GM19240 (cell line): ENCODE measurements around the gene CIDEA.
"Not testable (repeated sequence)": the region's sequence is repeated elsewhere in the genome, so short reads cannot be mapped to it uniquely, and the experiment has no call there.

Experiments
- DNase-seq: peaks from one replicate; pipeline ENCODE4 v3.0.0; 2011; ENCODE audit warnings: low spot score; ENCODE audit not compliant: insufficient read length

The CIDEA gene, protein sequence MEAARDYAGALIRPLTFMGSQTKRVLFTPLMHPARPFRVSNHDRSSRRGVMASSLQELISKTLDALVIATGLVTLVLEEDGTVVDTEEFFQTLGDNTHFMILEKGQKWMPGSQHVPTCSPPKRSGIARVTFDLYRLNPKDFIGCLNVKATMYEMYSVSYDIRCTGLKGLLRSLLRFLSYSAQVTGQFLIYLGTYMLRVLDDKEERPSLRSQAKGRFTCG

DNA sequence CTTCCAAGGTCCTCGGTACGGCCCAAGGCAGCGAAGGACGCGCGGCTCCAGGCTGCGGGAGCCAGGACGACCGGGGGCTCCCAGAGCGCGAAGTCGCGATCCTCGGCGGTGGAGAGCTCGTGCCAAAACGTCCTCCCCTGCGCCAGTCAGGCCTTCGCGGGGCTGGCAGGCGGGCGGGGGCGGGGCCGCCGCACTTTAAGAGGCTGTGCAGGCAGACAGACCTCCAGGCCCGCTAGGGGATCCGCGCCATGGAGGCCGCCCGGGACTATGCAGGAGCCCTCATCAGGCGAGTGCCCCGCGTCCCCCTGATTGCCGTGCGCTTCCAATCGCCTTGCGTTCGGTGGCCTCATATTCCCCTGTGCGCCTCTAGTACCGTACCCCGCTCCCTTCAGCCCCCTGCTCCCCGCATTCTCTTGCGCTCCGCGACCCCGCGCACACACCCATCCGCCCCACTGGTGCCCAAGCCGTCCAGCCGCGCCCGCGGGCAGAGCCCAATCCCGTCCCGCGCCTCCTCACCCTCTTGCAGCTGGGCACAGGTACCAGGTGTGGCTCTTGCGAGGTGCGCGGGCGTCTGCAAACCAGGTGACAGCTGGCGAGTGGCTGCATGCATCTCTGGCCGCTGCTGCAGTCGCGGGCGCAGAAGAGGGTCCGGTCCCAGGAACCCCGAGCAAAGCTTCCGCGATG is at the start of gene CIDEA:
TSS of gene CIDEA (plus strand) at position 226 of the 684 bp plus-strand sequence. CDS start at position 249, 23 bp downstream.
- DNase-seq: no peak

DNA sequence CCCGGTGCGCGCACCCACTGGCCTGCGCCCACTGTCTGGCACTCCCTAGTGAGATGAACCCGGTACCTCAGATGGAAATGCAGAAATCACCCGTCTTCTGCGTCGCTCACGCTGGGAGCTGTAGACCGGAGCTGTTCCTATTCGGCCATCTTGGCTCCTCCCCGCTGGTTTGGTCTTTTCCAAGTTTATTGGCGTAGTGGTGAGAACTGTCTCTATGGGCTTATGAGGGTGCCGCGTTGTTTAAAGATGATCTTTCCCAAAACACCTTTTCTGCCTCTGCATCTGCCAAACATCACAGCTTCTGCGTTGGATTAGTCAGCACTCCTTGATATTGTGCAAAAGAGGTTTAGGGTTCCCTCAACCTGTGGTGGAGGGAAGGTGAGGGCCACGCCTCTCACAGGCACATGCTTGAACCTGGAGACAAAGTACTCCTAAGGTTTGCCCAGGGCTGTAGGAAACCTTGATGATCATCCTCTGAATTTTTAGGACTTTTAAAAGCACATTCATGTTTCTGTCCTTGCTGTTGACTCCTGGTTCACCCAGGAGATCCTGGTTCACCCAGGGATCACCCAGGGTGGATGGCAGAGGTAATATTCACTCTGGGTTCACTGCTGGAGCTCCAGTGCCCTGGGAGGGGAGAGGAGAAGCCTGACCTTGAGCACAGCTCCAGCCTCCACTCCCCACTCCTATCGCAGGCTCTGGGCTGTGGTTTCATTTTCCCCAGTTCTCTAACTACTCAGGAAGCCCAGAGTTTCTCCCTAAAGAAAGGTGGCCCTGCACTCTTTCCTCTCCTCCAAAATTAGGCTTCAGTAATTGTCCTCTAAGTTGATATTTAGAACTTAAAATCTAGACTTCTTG is 45.6 kb upstream of the CIDEA start:
- DNase-seq: not testable (repeated sequence)

DNA sequence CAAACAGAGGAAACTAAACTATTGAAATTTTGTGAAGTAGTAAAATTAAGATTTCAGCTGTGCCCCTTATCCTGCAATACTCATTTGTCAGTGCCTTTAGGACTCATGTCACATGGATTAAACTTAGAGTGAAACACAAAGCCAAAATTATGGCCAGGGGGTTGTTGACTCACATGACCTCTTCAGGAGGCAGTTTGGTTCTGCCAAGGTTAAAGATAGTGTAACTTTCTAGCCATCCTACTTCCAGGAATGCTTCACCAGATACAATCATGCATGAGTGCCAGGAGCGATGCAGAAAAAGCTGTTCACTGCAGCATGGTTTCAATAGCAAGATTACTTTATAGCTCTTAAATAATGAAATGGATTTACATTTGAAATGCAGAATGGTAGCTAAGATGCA is 41.9 kb upstream of the CIDEA start:
- DNase-seq: not testable (repeated sequence)

DNA sequence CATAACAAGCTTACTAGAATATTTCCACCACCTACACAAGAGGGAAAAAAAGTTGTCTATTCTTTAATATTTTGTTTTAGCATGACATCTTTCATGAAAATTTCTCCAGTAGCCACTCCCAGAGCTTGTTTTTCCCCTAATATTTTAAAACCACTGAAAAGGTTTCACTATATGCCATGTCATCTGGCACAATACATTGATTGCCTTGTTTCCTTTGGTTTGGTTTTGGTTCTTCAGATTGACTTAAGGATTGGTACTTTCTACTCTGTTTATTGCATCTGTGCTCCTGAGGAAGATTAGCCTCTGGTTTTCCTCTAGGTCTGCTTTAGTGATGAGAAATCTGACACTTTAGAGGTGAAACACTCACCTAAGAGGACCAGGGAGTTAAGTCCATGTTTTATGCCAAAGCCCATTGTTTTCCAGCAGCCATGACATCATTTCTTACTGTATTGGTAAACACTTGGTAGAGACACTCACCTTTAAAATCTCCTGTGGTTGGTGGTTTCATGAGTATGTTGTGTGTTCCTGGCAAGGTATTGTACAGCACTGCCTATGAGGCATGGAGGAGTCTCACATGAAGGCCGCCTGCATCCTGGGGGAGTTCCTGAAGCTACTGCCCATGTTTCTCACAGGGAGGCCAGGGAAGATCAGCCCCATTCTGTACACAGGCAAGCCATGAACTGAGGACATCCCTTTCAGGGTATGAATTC is 39.7 kb upstream of the CIDEA start:
- not testable (repeated sequence) for DNase-seq

DNA sequence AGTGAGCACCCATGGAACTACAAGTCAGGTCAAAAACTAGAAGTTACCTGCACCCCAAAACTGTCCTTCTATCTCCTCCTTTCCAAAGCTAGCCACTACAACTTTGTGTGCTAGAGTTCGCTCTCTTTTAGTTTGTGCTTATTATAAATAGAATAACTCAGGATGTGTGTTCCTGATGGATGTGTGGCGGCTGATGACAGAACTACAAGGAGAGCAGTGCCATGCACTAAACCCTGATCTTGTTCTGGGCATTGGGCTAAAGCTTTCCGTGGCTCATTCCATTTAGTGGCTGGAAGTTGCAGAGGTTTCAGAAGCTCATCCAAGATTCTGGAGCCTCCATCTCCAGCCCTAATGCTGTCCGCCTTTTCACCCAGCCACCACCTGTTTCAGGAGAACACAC is 37.7 kb upstream of the CIDEA start:
- DNase-seq: not testable (repeated sequence)

DNA sequence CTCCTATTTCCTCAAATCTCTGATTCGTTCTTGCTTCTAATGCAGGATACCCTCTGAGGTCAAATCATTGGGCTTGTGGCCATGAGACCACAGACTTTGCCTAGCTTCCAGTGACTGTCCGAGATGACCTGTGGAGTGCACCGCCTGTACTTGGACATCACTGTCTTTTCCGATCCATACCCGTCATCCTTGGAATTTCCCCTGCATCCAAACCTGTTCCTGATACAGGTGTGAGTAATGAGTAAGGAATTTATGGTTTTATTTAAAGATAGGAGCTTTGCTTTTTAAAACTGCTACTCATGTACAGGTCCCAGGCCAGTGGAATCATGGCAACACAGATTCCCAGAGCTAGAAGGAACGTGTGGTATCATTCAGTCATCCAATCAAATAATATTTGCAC is 35.6 kb upstream of the CIDEA start:
- DNase-seq: not testable (repeated sequence)

DNA sequence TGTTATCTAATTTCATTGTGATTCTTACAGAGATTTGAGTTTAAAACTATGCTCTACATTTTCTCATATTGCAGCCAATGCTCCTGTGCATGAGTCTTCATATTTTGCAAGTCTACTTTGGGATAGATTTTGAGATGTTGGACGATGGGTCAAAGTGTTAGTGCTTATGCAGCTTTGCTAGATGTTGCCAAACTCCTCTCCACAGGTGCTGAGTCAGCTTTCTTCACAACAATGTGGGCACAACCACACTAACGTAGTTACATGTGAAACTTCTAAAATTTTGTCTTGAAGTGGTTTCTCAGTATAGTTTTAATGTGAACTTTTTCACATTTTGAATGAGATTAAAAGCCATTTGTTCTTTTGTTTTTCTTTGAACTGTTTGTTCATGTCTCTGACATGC is 32.1 kb upstream of the CIDEA start:
- DNase-seq: not testable (repeated sequence)

DNA sequence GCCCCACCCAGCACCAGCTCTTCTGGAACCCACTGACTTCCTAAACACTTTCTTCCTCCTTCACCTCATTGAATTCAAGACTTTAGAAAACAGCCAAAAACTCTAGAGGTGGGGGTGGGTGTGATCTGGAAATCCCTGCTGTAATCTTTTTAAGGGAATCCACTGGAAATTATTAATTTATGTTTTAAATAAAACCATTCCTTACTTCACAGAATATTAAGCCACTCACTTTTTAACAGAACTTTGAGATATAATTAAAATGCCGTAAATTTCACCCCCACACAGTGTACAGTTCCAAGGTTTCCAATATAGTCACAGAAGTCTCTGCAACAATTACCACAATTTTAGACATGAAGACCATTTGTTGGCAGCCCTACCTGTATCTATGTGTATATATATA is 30.8 kb upstream of the CIDEA start:
- DNase-seq: not testable (repeated sequence)

DNA sequence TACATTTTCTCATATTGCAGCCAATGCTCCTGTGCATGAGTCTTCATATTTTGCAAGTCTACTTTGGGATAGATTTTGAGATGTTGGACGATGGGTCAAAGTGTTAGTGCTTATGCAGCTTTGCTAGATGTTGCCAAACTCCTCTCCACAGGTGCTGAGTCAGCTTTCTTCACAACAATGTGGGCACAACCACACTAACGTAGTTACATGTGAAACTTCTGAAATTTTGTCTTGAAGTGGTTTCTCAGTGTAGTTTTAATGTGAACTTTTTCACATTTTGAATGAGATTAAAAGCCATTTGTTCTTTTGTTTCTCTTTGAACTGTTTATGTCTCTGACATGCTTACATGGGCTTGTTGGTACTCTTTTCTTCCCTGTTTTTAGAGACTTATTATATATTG is 27.4 kb upstream of the CIDEA start:
- DNase-seq: not testable (repeated sequence)

DNA sequence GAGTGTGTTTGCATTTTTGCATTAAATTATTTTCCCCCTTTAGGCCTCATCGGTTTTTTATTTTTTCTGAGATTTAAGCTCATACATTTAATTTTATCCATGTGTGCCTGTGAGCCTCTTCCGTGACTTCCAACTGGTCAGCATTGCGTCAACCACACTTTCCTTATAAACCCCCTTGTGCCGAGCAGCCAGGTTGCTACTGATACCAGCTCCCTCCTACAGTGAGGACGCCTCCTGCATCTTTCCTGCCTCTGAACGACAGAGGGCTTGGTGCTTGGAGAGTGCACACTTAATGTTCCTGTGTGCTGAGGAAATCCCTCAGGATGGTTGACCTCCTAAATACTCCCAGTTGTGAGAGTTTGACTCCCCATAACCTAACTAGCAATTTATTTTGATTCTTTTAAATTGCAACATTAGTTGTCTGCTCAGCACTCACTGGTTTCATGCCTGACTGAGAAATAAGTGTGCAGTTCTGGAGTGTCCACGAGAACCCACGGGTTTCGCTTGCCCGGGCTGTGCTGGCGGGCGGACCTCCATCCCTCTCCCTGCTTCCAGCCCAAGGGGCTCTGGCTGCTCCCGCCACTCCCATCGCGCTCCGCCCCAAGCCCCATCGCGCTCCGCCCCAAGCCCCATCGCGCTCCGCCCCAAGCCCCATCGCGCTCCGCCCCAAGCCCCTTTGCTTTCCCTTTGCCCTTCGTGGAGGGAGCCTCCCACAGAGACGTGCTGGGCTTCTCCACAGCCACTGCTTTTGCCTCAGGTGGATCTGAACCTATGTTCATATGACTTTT is 26.6 kb upstream of the CIDEA start:
- not testable (repeated sequence) for DNase-seq

DNA sequence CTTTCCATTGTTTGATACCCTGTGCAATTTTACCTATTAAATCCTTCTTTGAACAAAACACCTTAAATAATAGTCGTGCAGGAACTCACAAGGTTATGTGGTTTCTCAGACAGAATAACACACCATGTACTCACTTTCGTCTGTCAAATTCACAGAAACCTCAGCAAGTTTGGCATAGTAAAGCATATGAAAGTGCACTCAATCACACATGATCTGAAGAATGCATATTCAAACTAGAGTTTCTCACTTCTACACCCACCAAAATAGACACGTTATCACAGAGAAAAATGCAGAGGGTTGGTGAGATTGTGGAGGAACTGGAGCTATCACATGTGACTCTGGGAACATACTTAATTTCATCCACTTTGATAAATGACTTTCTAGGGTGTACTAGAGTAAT is 25.9 kb upstream of the CIDEA start:
- not testable (repeated sequence) for DNase-seq

DNA sequence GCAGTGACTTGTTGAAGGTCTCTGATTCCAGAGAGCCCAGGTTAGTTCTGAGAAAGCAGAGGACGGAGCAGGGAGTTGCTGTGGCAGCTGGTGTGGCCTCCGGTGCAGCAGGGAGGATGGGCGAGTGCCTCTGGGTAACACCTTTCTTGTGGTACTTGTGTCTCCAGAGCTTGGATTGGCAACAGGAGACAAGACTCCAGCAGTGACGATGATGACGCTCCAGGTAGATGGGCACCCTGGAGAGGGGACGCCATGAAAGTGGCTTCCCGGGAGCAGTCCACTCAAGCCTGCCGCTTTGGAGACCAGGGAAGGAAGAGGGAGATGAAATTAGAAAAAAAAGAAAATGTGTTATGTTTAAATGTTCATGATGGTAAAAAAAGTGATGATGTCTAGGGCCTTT is 23.6 kb upstream of the CIDEA start:
- DNase-seq: not testable (repeated sequence)

DNA sequence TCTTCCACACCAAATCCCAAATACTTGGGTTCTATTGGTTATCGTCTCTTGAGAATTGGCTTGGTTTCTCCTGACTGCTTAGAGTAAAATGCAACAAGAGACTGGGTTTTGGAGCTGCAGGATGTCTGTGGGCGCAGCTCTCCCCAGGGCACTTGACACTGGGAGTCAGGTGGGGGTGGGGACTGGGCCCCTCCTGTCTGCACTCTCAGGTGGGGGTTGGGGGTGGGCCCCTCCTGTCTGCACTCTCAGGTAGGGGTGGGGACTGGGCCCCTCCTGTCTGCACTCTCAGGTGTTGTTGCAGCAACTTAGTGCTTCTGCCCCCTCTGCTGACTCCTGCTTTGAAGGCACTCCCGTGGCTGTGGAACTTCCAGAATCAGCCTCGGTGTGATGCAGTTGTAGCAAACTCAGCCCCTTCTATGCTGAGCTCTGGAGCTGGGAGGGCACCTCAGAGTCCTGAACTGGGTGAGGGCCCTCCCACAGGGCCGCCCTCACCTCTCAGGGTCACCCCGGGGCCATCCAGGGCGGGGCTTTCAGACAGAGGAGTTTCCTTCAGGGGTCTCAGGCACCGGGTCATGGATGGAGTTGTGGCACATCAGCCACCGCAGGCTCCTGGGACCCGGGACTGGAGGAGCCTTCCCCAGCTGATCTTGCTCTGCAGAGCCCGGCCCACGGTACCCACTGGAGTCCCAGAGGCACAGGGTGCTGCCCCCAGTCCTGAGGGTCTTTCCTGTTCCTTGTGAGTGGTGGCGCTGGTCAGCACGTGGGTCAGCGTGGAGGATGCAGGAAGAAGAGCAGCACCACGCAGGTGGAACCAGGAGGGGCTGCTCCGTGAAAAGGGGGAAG is 22.9 kb upstream of the CIDEA start:
- no peak for DNase-seq

DNA sequence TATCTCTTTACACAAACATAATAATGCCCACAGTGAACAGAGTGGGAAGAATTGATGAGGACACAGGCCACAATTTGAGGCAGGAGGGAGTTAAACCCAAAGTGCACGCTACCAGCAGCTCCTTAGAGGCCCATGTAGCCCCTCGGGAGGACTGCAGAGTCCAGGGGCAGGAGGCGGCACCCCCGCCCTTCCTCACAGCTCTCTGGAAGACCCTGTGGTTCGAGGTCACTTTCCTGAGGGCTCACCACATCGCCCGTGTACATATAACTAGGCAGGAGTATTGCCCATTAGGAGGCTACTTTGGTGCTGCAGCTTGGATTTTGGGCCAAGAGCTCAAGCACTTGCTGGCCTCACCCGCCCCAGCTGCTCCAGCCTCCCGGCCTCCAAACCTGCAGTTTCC is 22.2 kb upstream of the CIDEA start:
- no peak for DNase-seq

DNA sequence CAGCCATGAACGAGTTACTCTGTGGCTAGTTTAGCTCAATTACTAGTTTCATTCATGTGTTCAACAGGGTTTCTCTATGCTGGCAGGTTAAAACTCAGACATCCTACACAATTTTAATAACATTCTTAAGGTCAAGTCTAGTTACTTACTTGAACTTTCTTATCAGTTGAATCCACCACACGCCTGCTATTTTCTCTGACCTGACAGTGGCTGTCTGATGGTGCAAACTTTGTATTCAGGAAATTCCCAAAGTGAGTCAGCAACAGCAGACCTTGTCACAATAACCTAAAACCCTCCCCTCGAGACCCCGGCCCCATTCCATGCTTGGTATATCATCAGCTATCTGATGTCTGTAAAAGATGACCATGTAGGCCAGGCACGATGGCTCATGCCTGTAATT is 20.8 kb upstream of the CIDEA start:
- DNase-seq: no peak

DNA sequence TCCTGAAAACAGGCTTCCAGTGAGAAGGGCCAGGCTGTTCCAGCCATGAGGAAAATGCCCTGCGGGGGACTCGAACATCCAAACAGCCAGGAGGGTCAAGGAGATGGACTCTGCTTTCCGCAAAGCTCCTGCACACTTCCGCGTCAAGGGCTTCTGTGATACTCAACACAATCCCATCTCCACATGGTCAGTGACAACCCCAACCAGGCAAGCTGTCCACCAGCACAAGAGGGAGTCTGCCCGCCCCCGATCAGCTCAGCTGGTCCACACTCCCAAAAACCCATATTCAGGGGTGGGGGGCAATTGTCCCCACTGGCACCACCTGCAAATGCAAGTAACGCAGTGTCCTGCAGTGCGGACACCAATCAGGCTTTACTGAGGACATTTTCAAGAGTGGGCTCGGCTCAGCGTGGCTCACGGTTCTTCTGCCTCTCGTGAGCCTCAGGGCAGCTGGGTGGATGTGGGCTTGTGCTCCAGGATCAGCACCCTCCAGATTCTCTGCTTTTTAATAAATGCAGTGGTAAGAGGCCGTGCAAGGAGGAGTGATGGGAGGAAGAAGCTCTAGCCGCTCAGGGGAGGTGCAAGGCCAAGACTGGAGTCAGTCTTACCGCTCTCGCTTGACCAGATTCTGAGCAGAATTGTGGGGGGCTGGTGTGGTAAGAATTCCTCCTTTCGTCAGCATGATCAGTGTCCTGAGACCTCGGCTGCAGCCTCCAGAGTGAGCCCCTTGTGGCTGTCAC is 19.5 kb upstream of the CIDEA start:
- DNase-seq: no peak

DNA sequence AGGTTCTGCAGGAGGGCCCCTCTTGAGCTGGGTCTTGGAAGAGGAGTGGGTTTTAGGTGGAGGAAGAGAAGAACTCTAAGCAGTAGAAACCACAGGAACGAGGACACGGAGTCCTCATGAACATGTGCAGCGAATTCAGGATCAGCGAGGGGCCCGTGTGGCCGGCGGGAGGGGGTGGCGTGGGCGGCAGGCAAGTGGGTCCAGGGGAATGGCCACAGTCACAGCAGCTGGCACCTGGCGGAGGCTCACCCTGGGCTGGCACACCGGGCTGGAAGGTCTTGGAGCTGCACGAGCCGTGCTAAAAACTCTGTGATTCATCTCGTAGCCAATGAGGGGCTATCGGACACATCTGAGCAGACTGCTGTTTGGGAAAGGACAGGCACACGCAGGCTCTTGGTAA is 18.0 kb upstream of the CIDEA start:
- DNase-seq: no peak

DNA sequence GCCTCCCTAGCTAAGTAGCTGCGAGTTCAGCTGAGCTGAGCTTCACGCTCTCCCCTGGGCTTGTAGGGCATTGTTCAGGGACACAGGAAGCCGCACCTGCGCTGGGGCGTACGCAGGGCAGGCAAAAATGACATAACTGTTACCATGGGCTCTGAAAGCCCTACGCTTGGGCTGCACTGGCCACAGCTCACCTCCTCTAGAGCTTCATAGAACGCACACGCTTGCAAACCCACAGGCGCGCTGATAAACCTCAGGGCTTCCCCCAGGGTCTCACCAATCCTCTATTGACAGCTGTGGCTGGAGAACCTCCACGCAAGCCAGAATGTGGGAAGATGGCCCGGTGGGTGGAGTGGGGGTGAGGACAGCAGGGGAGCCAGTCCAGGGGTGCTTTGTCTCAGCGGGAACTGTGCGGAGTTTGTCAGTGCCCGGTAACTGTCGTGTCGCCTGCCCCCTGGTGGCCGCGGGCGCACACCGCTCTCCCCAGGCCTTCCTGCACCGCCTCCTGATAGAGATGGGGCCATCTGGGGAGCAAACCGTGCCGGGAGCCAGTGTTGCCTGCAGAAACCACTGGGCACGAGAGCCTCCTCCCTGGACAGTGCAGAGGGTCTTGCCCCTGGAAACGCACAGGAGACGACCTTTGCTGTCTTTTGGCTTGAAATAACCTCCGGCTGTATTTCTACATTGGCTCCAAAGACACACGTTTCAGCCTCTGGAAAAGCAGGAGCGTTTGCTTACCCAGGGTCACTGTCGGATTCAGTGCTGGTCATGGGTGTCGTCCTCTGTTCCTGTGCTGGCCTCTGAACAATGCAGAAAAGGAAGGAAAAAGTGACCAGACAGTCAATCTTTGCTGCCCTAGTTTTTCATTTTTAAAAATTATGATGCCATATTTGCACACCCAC is 17.0 kb upstream of the CIDEA start:
- DNase-seq: peak; percentile 76
